ENCODE data around the gene NR5A2.

The NR5A2 gene

DNA sequence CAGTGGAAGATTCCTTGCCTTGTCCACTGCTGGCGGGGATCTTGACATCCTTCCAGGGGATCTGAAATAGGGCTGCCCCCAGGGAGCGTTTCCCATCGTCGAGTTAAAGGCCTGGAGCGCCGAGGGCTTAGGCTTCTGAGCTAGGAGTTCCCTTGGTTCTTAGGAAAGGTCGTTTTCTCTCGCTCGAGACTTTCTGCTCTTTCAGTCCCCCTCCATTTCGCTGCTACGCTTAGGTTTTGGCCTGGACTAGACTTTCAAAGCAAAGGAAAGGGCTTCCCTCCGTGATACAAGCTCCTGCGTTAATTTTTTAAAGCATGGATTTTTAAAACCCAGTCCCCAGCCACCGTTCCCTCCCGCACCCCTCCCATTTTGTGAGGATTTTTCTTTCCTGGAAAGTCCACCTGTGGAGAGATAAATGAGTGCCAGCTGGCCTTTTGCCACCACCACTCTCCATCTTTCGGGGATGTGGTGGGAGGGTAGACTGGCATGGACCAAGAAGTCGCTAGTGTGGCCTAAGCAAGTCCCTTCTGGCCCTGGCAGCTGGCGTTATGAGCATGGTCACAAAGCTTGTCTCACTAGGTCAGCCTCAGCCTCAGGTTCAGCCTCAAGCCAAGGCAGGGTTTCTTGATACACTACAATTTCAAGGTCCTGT lies 9.2 kb downstream of the NR5A2 start:
- DNase-seq = no peak

GRCh38 chr1:200037501-200037900 lies 10.0 kb downstream of the NR5A2 start:
- DNase-seq = no peak

DNA sequence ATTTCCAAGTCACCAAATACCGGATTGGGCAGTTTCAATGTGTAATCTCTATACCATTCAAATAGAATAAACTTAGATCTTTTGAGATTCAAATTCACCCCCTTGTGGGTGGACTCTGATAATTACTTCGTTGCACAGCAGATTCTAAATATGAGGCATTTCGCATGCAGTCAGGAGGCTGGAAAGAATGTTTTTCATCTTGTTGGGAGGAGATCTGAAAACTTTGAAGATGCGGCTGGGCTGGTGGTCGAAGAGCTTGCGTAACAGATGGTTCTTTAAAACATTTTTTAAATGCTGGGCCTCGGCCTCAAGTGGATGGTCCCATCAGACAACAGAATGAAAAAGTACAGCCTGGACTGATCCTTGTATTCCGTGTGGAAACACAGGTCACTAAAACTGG lies 10.4 kb downstream of the NR5A2 start:
- no peak for DNase-seq

DNA sequence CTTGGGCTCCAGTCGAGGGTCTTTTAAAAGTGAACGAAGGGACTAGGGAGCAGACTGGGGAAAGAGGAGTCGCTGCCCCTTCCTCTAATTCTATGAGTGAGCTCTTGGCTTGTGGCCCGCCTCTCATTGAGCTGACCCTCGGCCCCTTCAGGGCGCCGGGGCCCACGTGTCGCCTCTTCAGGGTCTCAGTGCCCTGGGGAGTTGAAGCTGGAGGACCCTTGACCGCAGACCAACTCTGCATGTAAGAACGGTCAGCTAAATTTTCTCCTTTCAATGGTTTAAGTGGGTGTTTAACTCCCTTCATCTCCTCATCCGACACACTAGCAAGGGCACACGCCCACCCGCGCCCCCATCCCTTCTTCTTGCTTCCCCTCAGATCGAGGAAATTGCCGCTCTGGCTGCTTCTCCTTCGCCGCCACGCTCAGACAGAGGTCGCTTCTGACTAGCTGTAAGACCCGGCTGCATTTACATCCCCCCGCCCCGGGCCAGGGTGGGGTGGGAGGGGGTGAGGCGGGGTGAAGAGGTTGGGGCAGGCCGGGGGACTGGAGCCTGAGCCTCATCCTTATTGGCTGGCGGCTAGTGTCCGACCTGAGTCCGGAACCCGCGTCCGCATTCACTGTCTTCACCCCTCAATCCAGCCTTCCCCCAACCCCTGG lies 10.9 kb downstream of the NR5A2 start:
- peak; percentile 85 for DNase-seq

- peak; percentile 76 for DNase-seq
Observed at GRCh38 chr1:200038981-200039848, 11.7 kb downstream of the NR5A2 start.

DNA sequence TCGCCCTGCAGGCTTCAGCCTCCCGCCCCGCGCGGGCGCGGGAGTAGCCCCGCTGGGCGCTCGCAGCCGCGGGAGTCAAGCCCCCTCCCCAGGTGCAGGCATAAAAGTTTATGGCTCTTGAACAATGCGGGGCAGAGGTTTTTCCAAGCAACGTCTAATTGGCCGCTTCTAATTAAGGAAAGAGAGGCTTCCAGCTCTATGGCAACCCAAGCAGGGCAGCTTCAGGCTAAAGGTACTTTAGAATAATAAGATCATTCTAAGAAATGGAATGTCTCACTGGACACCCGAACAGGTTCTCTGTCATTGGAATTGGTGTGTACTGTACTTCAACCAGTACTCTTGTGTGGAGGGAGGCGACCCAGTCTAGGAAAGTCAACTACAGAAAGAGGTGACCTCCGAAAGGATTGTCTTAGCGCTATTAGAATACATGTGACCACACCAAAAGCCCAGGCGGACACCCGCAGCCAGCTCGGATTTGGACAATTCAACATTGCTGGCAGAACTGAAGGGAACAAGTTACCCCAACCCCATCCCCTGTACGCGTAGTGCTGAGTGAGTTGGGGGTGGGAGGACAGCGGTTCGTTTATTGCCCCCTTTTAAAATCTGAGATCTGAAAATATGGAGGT lies 12.5 kb downstream of the NR5A2 start:
- DNase-seq = peak; percentile 53

DNA sequence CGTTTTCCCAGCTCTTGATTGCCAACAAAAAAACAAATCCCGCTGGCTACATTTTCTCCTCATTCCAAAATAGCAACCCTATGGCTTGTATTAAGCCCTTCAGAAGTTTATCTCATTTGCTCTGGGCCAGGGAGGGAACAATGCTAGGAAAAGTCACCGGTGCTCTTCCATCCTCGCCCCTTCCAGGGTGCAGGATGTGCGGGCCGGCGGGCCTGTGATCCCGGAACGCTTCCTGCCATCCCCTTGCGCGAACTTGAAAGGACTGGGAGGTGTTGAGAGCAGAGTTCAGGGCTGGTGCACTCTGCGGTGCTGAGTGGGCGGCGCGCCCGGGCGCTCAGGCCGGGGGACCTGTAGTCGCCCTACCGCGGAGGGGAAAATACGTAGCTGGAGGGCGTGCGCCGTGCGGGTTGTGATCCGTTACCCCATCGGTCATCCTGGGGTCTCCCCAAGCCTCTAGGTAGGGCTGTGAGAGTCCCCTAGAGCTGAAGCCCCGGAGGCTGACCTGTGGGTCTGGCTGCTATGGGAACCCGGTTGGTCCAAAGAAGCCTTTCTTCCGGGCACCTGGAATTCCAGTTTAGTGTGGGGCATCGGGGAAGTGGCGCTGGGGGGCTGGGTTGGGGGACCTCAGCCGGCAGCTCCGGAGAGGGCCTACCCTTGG lies 13.1 kb downstream of the NR5A2 start:
- DNase-seq = peak; percentile 76

- no peak for DNase-seq
Observed at GRCh38 chr1:200041337-200042118, 14.0 kb downstream of the NR5A2 start.

DNA sequence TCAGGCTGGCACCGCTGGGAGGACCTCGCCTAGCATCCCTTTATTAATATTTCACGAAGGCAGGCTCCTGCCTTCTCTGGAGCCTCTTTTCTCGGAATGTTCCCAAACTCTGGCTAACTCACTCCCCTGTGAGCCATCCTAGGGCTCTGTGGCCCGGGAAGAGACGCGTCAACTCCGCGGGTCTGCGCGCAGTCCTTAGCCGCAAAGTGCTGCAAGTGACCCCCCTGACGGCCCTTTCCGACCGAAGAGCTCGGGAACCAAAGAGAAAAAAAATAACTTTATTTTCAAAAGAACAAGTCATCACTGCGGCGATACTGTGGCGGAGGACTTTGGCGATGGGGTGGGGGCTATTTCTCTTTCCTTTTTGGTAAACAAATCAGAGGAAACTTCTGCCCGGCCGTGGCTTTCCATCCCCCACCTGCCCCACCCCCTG lies 14.6 kb downstream of the NR5A2 start:
- DNase-seq = no peak

- no peak for DNase-seq
Observed at GRCh38 chr1:200042552-200043335, 15.2 kb downstream of the NR5A2 start.

DNA sequence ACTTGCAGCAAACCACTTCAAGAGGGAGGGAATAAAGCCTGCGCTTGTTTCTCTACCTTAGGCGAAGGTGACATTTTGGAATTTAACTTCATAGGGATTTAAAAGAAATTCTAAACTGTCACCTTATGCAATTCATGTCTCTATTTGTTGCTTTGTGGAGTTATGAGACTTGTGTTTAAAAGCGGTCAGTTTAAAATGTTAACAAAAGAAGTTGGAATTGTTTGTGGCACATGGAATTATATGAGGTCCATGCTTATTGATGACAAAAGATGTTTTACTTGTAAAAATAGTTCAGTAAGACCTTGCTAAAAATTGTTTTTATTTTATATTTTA lies 15.8 kb downstream of the NR5A2 start:
- DNase-seq = no peak

DNA sequence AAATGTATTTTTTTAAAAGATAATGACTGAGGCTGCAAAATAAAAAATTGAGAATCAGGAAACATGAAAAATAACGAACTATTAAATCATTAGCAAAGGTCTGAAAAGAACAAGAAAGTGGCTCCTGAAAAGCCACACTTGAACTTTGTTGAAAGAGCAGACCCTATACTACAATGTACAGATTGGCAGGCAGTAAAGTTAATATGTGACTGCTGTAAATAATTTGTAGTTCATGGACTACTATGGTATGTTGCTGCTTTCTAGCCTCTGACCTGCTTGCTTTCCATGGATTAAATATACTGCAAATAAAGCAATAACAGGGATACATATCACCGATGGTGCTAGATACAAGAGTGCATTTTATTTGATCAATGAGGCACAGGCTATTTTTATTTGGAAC lies 18.6 kb downstream of the NR5A2 start:
- DNase-seq = no peak

DNA sequence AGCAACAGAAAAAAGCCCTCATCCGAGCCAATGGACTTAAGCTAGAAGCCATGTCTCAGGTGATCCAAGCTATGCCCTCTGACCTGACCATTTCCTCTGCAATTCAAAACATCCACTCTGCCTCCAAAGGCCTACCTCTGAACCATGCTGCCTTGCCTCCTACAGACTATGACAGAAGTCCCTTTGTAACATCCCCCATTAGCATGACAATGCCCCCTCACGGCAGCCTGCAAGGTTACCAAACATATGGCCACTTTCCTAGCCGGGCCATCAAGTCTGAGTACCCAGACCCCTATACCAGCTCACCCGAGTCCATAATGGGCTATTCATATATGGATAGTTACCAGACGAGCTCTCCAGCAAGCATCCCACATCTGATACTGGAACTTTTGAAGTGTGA lies 20.7 kb downstream of the NR5A2 start:
- DNase-seq = peak; percentile 86

DNA sequence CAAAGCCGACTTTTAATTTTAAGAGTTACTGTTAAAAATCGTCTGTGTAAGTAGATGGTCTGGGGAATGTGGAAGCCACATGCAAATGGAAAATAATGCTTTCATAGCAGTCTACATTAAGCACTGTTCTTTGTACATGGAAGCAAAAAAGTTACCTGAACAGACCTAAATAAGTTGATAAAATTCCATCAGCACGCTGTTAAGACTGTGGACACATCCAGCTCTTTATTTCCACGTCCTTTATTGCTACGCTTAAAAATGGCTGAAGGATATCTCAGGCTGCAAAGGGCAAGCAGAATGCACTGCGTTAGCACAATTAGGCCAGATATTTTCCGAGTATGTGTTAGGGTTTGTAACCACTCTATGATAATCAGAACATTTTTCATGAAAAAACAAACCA lies 22.3 kb downstream of the NR5A2 start:
- DNase-seq = no peak

GRCh38 chr1:200051620-200052019 lies 24.1 kb downstream of the NR5A2 start:
- no peak for DNase-seq

GRCh38 chr1:200053091-200053490 lies 25.6 kb downstream of the NR5A2 start:
- no peak for DNase-seq

DNA sequence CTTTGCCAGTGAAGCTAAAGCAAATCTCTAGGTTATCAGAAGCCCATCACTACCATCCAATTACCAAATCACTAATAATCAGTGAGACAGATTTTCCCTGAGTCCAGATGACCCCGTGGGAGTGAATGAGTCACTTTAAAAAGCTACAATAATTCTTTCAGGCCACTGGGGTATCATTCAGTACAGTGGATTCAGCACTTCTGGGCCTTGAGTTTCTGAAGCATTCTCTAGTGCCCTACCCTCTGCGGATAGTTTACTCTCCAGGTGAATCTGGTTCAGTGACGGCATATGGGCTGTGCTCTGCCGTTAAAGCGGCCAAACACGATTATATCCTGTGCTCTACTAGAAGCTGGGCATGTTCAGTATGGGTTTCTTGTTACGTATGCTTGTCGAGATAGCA lies 26.1 kb downstream of the NR5A2 start:
- DNase-seq = peak; percentile 51

GRCh38 chr1:200058341-200058740 lies 30.8 kb downstream of the NR5A2 start:
- DNase-seq = no peak

DNA sequence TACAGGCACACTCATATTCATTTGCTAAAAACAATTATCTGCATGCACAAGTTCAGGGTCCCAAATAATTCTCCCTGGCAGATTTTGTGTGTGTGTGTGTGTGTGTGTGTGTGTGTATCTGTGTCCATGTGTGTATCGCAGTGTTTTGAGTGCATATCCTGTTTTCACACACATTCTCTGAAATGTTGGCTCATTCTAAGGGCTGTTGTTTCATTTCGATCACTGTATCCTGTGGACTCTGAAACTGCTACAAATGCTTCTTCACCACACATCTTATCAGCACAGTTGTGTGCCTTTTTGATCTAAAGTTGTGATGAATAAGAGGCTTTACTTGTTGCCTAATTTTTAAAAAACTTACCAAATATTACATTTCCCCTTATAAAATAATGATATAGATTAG lies 34.6 kb downstream of the NR5A2 start:
- DNase-seq = no peak

DNA sequence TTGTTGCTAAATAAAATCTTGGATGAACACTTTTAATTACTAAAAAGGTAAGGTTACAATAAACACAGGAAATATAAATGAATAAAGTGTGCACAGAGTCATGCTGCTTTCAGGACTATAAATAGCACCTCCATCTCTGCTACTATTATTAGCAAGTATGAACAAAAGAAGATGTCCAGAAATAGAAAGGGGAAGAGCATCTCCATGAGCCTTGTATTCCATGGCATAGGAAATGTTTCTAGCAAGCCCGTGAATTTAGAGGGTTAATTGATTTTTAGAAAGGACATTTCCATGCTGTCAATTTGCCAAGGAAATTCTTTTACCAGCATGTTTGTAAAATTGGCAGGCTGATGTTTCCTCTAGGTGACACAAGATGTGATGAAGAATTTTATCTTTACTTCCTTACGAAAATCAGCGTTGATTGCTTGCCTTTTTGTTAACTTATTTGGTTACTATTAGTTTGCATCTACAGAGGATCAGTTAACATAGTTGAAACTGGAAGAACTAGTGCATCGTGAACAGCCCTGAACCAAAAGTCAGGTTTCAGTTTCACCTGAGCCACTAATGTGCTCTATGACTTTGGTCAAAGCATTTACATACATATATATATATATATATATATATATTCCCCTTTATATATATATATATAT lies 45.3 kb downstream of the NR5A2 start:
- no peak for DNase-seq

DNA sequence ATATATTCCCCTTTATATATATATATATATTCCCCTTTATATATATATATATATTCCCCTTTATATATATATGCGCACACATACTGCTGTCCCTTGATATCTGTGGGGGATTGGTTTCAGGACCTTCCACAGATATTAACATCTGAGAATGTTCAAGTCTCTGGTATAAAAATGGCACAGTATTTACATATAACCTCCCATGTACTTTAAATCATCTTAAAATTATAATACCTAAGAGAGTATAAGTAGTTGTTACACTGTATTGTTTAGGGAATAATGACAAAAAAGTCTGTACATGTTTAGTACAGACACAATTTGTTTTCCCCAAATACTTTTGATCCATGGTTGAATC lies 45.8 kb downstream of the NR5A2 start:
- no peak for DNase-seq

All from islet precursor cell (in vitro differentiated cells).